IPS-15b (cell line): Measurements from ENCODE around the gene RBBP4.
"Not testable (repeated sequence)": the region's sequence is repeated elsewhere in the genome, so short reads cannot be mapped to it uniquely, and the experiment has no call there.

Experiments used
- H3K27me3 ChIP-seq: one replicate; pipeline ENCODE4 v1.6.1; 2013; ENCODE audit warnings: low read length; ENCODE audit not compliant: control insufficient read depth, insufficient read depth
- H3K36me3 ChIP-seq: one replicate; pipeline ENCODE4 v1.6.1; 2013; ENCODE audit warnings: low read length; ENCODE audit not compliant: control insufficient read depth, insufficient read depth
- H3K4me1 ChIP-seq: one replicate; pipeline ENCODE4 v1.6.1; 2013; ENCODE audit warnings: mild to moderate bottlenecking, low read length; ENCODE audit not compliant: control insufficient read depth, insufficient read depth
- H3K4me3 ChIP-seq: one replicate; pipeline ENCODE4 v1.5.1; 2013; ENCODE audit warnings: low read depth, low read length
- H3K9ac ChIP-seq: one replicate; pipeline ENCODE4 v1.6.1; 2013; ENCODE audit warnings: low read depth, mild to moderate bottlenecking, low read length
- H3K9me3 ChIP-seq: one replicate; pipeline ENCODE4 v1.6.1; 2013; ENCODE audit warnings: mild to moderate bottlenecking, low read length; ENCODE audit not compliant: control insufficient read depth, insufficient read depth

The RBBP4 gene

GRCh38 chr1:32647308-32648134 is 3.5 kb upstream of the RBBP4 start:
- no peak overlapping the region for H3K4me3 ChIP-seq

GRCh38 chr1:32650248-32650751 is 708 bp upstream of the RBBP4 start, which contains the start of gene ZBTB8OS:
ZBTB8OS (minus strand) TSS chr1:32650550; CDS start chr1:32650529, 21 bp downstream.
- Histone ChIP-seq H3K4me1 (peaks cover 3% of the 10 kb centered on the region), H3K9me3 (no peaks in the 10 kb centered on the region), H3K36me3 (peaks cover 6% of the 10 kb centered on the region), H3K9ac (peak within 1 kb of the TSS; percentile 100), H3K27me3 (no peaks in the 10 kb centered on the region), H3K4me3 (peak within 1 kb of the TSS; percentile 95)

More at GRCh38 chr1:32647308-32648134, 3.5 kb upstream of the RBBP4 start:
- Histone ChIP-seq H3K9me3 (no peaks in the 10 kb centered on the region), H3K4me1 (no peaks in the 10 kb centered on the region), H3K9ac (no peak overlapping the region), H3K27me3 (no peaks in the 10 kb centered on the region), H3K36me3 (no peaks in the 10 kb centered on the region)

- Histone ChIP-seq H3K36me3 (peaks cover 6% of the 10 kb centered on the region), H3K4me1 (peaks cover 3% of the 10 kb centered on the region)
Measured at GRCh38 chr1:32651461-32652073, 559 bp downstream of the RBBP4 start.

GRCh38 chr1:32652244-32652962 is 1.4 kb downstream of the RBBP4 start:
- Histone ChIP-seq H3K9ac (peak overlapping the region; percentile 99), H3K4me1 (peaks cover 3% of the 10 kb centered on the region), H3K4me3 (peak overlapping the region; percentile 85), H3K27me3 (no peaks in the 10 kb centered on the region), H3K36me3 (peaks cover 6% of the 10 kb centered on the region), H3K9me3 (no peaks in the 10 kb centered on the region)

More at GRCh38 chr1:32651461-32652073, 559 bp downstream of the RBBP4 start:
- Histone ChIP-seq H3K9me3 (no peaks in the 10 kb centered on the region), H3K4me3 (peak overlapping the region; percentile 85), H3K9ac (peak overlapping the region; percentile 99), H3K27me3 (no peaks in the 10 kb centered on the region)

GRCh38 chr1:32659581-32659980 is 8.6 kb downstream of the RBBP4 start:
- Histone ChIP-seq H3K4me3 (no peak overlapping the region), H3K27me3 (no peaks in the 10 kb centered on the region)

GRCh38 chr1:32665915-32666314 is 14.9 kb downstream of the RBBP4 start:
- Histone ChIP-seq H3K36me3 (peaks cover 3% of the 10 kb centered on the region), H3K27me3 (no peaks in the 10 kb centered on the region), H3K9me3 (no peaks in the 10 kb centered on the region), H3K9ac (no peak overlapping the region), H3K4me3 (no peak overlapping the region), H3K4me1 (no peaks in the 10 kb centered on the region)

More at GRCh38 chr1:32659581-32659980, 8.6 kb downstream of the RBBP4 start:
- no peak overlapping the region for H3K9ac ChIP-seq
- no peaks in the 10 kb centered on the region for H3K4me1 ChIP-seq
- peaks cover 22% of the 10 kb centered on the region for H3K36me3 ChIP-seq
- H3K9me3 ChIP-seq, result no peaks in the 10 kb centered on the region

GRCh38 chr1:32666901-32667566 is 16.0 kb downstream of the RBBP4 start:
- Histone ChIP-seq H3K36me3 (peaks cover 8% of the 10 kb centered on the region), H3K9me3 (no peaks in the 10 kb centered on the region), H3K4me3 (no peak overlapping the region), H3K9ac (no peak overlapping the region), H3K27me3 (no peaks in the 10 kb centered on the region), H3K4me1 (no peaks in the 10 kb centered on the region)

- H3K36me3 ChIP-seq, result peaks cover 13% of the 10 kb centered on the region
- H3K4me3 ChIP-seq, H3K4me1 ChIP-seq: not testable (repeated sequence)
Measured at GRCh38 chr1:32668716-32669115, 17.7 kb downstream of the RBBP4 start.

GRCh38 chr1:32676945-32677344 is 25.9 kb downstream of the RBBP4 start:
- Histone ChIP-seq H3K9me3 (no peaks in the 10 kb centered on the region), H3K4me3 (no peak overlapping the region), H3K27me3 (no peaks in the 10 kb centered on the region), H3K9ac (no peak overlapping the region), H3K36me3 (peaks cover 49% of the 10 kb centered on the region), H3K4me1 (no peaks in the 10 kb centered on the region)

More at GRCh38 chr1:32668716-32669115, 17.7 kb downstream of the RBBP4 start:
- not testable (repeated sequence) for H3K9ac ChIP-seq, H3K9me3 ChIP-seq, H3K27me3 ChIP-seq

GRCh38 chr1:32679993-32680392 is 29.0 kb downstream of the RBBP4 start:
- H3K36me3 ChIP-seq, result peaks cover 39% of the 10 kb centered on the region
- H3K9ac ChIP-seq, result not testable (repeated sequence)

GRCh38 chr1:32680642-32681041 is 29.6 kb downstream of the RBBP4 start:
- Histone ChIP-seq H3K9ac (no peak overlapping the region), H3K4me3 (no peak overlapping the region), H3K4me1 (no peaks in the 10 kb centered on the region), H3K36me3 (peaks cover 39% of the 10 kb centered on the region), H3K27me3 (no peaks in the 10 kb centered on the region), H3K9me3 (no peaks in the 10 kb centered on the region)

More at GRCh38 chr1:32679993-32680392, 29.0 kb downstream of the RBBP4 start:
- not testable (repeated sequence) for H3K4me3 ChIP-seq, H3K4me1 ChIP-seq, H3K9me3 ChIP-seq, H3K27me3 ChIP-seq
